Thoracic aorta (tissue), 2 donors: Measurements from ENCODE around the gene CHRNB2. TPM values are rescaled to one million over a fixed set of nuclear protein-coding genes. Genes with fewer than 3 reads are reported as not detected.
A peak's percentile ranks its signal among the peaks of the same experiment; 100 is the strongest.

Source experiments
- ATAC-seq: fragments of 150-250 bp; one replicate; pipeline ENCODE4 v1.8.0; 2017; ENCODE audit warnings: low read depth; ENCODE audit not compliant: insufficient number of reproducible peaks, low FRiP score
- DNase-seq: peaks from one replicate; pipeline ENCODE4 v3.0.0-alpha.2; 2020; ENCODE audit warnings: low spot score
- H3K27ac ChIP-seq, 2 donors: fragments of 200-600 bp; sonication (generic); 1 replicate in 1 of 2; 2 replicates in 1 of 2; pipeline ENCODE4 v1.5.1; 2016; ENCODE audit warnings: mild to moderate bottlenecking in 2 of 2, moderate library complexity in 2 of 2
- H3K27me3 ChIP-seq: fragments of 200-600 bp; sonication (generic); replicated peaks from 2 replicates; pipeline ENCODE4 v1.6.0; 2016; ENCODE audit warnings: mild to moderate bottlenecking; ENCODE audit not compliant: insufficient read depth
- H3K36me3 ChIP-seq: fragments of 200-600 bp; sonication (generic); one replicate; pipeline ENCODE4 v1.5.1; 2016
- H3K4me1 ChIP-seq, 2 donors: fragments of 200-600 bp; sonication (generic); 1 replicate in 1 of 2; 2 replicates in 1 of 2; pipeline versions ENCODE4 v1.5.1 to v1.6.0; 2016; ENCODE audit warnings: low read depth in 2 of 2, mild to moderate bottlenecking in 1 of 2; ENCODE audit not compliant: control insufficient read depth in 1 of 2
- H3K4me3 ChIP-seq: fragments of 200-600 bp; sonication (generic); 2 replicates; pipeline ENCODE4 v1.5.1; 2016; ENCODE audit warnings: mild to moderate bottlenecking
- H3K9me3 ChIP-seq: fragments of 200-600 bp; sonication (generic); 2 replicates; pipeline ENCODE4 v1.5.1; 2016
- total RNA-seq, 2 donors: library from RNA; depleted of rRNA; stranded (reverse); fragments of >200 nt; gene quantifications; one replicate each; pipeline versions ENCODE4 v1.1.0 to v1.2.3, GENCODE V29; 2016
- TF ChIP-seq, protein P1 (sequence below): fragments of 200-600 bp; sonication (generic); IDR thresholded peaks from one replicate; pipeline ENCODE4 v1.5.1; 2019; ENCODE audit warnings: antibody characterized with exemption

The CHRNB2 gene, protein sequence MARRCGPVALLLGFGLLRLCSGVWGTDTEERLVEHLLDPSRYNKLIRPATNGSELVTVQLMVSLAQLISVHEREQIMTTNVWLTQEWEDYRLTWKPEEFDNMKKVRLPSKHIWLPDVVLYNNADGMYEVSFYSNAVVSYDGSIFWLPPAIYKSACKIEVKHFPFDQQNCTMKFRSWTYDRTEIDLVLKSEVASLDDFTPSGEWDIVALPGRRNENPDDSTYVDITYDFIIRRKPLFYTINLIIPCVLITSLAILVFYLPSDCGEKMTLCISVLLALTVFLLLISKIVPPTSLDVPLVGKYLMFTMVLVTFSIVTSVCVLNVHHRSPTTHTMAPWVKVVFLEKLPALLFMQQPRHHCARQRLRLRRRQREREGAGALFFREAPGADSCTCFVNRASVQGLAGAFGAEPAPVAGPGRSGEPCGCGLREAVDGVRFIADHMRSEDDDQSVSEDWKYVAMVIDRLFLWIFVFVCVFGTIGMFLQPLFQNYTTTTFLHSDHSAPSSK
- total RNA-seq, result not detected

DNA sequence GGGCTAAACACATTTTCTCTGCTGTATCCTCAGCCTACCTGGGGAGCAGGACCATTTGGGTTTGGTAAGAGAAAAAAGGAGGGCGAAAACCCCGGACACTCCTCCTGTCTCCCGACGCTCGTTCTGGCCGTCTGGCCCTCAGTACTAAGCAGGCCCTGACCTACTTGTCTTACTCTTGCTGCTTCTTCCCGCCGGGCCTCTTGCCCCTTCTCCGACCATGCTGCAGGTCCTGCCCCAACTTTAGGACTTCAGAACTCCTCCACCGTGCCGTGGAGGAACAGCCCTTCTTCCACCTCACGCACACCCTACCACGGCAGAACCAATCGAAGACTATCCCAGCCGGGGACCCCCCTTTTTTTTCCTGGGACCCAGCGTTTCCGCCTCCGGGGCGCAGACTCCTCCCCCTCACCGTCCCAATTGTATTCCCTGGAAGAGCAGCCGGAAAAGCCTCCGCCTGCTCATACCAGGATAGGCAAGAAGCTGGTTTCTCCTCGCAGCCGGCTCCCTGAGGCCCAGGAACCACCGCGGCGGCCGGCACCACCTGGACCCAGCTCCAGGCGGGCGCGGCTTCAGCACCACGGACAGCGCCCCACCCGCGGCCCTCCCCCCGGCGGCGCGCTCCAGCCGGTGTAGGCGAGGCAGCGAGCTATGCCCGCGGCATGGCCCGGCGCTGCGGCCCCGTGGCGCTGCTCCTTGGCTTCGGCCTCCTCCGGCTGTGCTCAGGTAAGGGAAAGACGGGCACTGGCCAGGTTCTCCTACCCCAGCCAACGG is at the start of gene CHRNB2:
TSS of gene CHRNB2 (plus strand) at position 393 of the 771 bp plus-strand sequence. CDS start at position 660, 267 bp downstream.
- Histone ChIP-seq H3K4me3 (peak within 1 kb of the TSS; percentile 48), H3K27me3 (no peaks in the 10 kb centered on the region), H3K36me3 (no peaks in the 10 kb centered on the region), H3K27ac (no peak within 1 kb of the TSS), H3K4me1 (peaks cover 3 to 11% of the 10 kb centered on the region in 2 donors), H3K9me3 (no peaks in the 10 kb centered on the region)
- ATAC-seq, result no peak
- no peak for DNase-seq
- TF ChIP-seq, protein P1, sequence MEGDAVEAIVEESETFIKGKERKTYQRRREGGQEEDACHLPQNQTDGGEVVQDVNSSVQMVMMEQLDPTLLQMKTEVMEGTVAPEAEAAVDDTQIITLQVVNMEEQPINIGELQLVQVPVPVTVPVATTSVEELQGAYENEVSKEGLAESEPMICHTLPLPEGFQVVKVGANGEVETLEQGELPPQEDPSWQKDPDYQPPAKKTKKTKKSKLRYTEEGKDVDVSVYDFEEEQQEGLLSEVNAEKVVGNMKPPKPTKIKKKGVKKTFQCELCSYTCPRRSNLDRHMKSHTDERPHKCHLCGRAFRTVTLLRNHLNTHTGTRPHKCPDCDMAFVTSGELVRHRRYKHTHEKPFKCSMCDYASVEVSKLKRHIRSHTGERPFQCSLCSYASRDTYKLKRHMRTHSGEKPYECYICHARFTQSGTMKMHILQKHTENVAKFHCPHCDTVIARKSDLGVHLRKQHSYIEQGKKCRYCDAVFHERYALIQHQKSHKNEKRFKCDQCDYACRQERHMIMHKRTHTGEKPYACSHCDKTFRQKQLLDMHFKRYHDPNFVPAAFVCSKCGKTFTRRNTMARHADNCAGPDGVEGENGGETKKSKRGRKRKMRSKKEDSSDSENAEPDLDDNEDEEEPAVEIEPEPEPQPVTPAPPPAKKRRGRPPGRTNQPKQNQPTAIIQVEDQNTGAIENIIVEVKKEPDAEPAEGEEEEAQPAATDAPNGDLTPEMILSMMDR, result no peak

DNA sequence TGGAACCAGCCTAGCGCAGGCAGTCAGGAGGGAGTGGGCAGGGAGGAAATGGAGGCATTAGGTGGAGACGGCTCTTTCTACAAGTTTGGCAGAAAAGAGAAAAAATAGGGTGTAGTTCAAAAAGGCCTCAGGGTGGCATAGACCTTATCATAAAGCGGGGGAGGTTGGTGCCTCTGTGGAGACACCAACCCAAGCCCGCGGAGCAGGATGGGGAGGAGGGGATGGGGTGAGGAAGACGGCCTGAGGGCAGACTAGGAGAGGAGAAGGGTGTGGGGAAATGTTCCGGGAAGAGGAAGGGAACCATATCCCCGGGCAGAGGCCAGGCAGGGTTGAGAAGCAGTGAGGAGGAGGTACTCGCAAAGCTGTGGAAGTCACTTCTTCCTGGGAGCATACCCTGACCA is 48.0 kb upstream of the CHRNB2 start:
- DNase-seq (no peak), ATAC-seq (no peak)
- Histone ChIP-seq H3K36me3 (no peaks in the 10 kb centered on the region), H3K4me3 (no peak overlapping the region), H3K27ac (no peak overlapping the region), H3K4me1 (no peaks in the 10 kb centered on the region), H3K27me3 (no peaks in the 10 kb centered on the region), H3K9me3 (no peaks in the 10 kb centered on the region)
- TF ChIP-seq, protein P1, result no peak

DNA sequence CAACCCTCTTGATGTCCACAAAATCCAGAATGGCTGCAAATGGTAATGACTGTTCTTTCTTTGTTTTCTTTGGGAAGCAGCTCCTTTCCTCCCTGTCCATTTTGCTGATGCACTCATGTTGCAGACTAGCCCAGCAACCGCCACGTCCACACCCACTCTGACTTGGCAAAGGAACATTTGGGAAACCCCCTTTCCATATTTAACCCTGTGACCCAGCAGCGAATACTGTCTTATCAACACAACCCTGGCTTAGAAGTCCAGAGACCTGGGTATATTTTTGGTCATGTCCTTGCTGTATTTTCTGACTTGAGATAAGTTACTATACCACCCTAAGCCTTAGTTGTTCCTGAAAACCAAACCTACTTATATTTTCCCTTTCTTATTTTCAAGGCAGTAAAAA is 47.2 kb upstream of the CHRNB2 start:
- no peak overlapping the region for H3K27ac ChIP-seq
- ATAC-seq (no peak), DNase-seq (no peak)
- no peaks in the 10 kb centered on the region for H3K36me3 ChIP-seq
- H3K9me3 ChIP-seq, result no peaks in the 10 kb centered on the region
- TF ChIP-seq, protein P1, result no peak
- no peaks in the 10 kb centered on the region for H3K27me3 ChIP-seq
- no peak overlapping the region for H3K4me3 ChIP-seq
- no peaks in the 10 kb centered on the region for H3K4me1 ChIP-seq

DNA sequence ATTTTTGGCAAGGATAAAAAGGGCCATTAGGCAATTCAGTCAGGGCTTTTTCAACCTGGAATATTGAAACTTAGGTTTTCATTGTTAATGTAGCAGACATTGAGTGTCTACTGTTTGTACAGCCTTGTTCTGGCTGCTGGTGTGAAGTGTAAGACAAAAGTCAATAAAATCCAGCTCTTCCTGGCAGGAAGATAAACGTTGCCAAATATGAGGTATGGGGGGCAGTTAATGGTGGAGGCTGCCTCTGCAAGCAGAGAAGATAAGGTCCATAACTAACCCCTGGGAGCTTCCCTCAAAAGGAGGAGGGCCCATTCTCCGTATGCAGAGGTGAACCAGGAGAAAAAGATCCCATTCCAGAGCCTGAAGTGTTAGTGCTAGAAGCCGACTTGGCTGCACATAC is 45.9 kb upstream of the CHRNB2 start:
- DNase-seq, result no peak
- ATAC-seq, result no peak
- no peaks in the 10 kb centered on the region for H3K4me1 ChIP-seq

More for the DNA sequence above, 45.9 kb upstream of the CHRNB2 start:
- Histone ChIP-seq H3K27me3 (no peaks in the 10 kb centered on the region), H3K4me3 (no peak overlapping the region), H3K36me3 (no peaks in the 10 kb centered on the region), H3K27ac (no peak overlapping the region), H3K9me3 (no peaks in the 10 kb centered on the region)
- TF ChIP-seq, protein P1, result no peak
